ENCODE results near the gene BRWD1. TPM values are rescaled to one million over a fixed set of nuclear protein-coding genes. Genes with fewer than 3 reads are reported as not detected.

The BRWD1 gene
- polyA plus RNA-seq, 3 donors = 12.1 to 16.8 (median 12.7) TPM

DNA sequence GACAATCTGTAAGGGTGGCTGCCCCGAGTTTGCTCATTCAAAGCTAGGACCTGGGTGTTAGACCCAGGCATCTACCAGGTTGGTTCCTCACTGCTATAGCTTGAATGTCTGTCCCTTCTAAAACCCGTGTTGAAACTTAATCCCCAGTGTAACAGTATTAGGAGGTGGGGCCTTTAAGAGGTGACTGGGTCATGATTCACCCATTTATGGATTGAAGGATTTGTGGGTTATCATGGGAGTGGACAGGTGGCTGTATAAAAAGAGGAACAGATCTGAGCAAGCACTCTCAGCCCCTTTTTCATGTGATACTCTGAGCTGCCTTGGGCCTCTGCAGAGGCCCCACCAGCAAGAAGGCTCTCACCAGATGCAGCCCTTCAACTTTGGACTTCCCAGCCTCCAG is 159.6 kb downstream of the BRWD1 start:
- Histone ChIP-seq H2AFZ (ENCODE audit: insufficient read depth, low read depth, low read length, poor library complexity, severe bottlenecking) (no peak overlapping the region), H3K27me3 (ENCODE audit: control insufficient read depth in 2 of 2, insufficient read depth in 2 of 2, low read length in 2 of 2) (no peaks in the 10 kb centered on the region), H3K4me2 (replicated peaks; ENCODE audit: extremely low read depth, low read length, poor library complexity, severe bottlenecking) (no peak overlapping the region), H3K9me3 (replicated peaks in 1 of 2; ENCODE audit: control insufficient read depth in 1 of 2, insufficient read depth in 1 of 2, low read length in 2 of 2) (no peaks in the 10 kb centered on the region), H3K36me3 (replicated peaks in 1 of 2; ENCODE audit: control insufficient read depth in 1 of 2, insufficient read depth in 2 of 2, low read length in 2 of 2) (no peaks in the 10 kb centered on the region), H3K27ac (ENCODE audit: low read depth in 1 of 2, low read length in 2 of 2) (no peak overlapping the region), H3K4me3 (replicated peaks in 1 of 3; ENCODE audit: low read depth in 2 of 3, low read length in 3 of 3) (no peak overlapping the region), H3K4me1 (ENCODE audit: control insufficient read depth in 1 of 2, insufficient read depth in 2 of 2, low read length in 2 of 2) (peaks cover under 1 to 2% of the 10 kb centered on the region in 2 donors), H4K20me1 (ENCODE audit: insufficient read depth, low read length) (no peaks in the 10 kb centered on the region), H3K9ac (ENCODE audit: insufficient read depth, low read length, poor library complexity, severe bottlenecking) (no peak overlapping the region), H3K79me2 (ENCODE audit: insufficient read depth, low read length) (no peaks in the 10 kb centered on the region)
- intact Hi-C loops (cut with micrococcal nuclease) = no loop called here
- peaks cover 5% of the 10 kb centered on the region for H3K4me1 Mint-ChIP-seq
- peaks cover 0 to 1% (median 0%) of the 10 kb centered on the region in 3 donors for H3K27me3 Mint-ChIP-seq (ENCODE audit: low read depth in 3 of 3)
- no peaks in the 10 kb centered on the region for H3K36me3 Mint-ChIP-seq
- DNase-seq = no peak
- no peak overlapping the region for H3K27ac Mint-ChIP-seq
- H3K4me3 Mint-ChIP-seq = no peak overlapping the region
- WGBS (ENCODE audit: insufficient coverage) = 100% methylated on average over 1 of the region's 2 CpGs
- TF ChIP-seq, protein P1, sequence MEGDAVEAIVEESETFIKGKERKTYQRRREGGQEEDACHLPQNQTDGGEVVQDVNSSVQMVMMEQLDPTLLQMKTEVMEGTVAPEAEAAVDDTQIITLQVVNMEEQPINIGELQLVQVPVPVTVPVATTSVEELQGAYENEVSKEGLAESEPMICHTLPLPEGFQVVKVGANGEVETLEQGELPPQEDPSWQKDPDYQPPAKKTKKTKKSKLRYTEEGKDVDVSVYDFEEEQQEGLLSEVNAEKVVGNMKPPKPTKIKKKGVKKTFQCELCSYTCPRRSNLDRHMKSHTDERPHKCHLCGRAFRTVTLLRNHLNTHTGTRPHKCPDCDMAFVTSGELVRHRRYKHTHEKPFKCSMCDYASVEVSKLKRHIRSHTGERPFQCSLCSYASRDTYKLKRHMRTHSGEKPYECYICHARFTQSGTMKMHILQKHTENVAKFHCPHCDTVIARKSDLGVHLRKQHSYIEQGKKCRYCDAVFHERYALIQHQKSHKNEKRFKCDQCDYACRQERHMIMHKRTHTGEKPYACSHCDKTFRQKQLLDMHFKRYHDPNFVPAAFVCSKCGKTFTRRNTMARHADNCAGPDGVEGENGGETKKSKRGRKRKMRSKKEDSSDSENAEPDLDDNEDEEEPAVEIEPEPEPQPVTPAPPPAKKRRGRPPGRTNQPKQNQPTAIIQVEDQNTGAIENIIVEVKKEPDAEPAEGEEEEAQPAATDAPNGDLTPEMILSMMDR (IDR thresholded peaks at IDR 0.05) = no peak
- peaks cover 2 to 15% (median 5%) of the 10 kb centered on the region in 7 donors for H3K9me3 Mint-ChIP-seq

DNA sequence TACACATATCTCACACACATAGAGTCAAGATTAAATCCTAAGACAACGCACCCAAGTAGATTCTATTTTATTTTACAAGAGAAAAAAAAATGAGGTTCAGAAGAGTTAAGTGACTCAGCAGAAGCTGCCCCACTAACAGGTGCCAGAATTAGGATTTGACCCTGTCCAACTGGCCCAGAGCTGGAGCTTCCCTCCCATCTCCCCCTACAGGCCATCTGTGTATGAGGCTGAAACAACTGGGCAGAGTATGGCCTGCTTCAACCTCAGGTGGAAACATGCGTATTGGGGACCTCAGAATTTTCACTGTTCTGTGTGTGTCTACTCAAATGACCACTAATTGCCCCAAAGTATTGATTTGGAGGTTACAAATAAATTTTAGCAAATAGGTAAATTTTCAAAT is 160.1 kb downstream of the BRWD1 start:
- Histone ChIP-seq H3K4me1 (ENCODE audit: control insufficient read depth in 1 of 2, insufficient read depth in 2 of 2, low read length in 2 of 2) (no peaks in the 10 kb centered on the region), H3K27ac (ENCODE audit: low read depth in 1 of 2, low read length in 2 of 2) (no peak overlapping the region), H3K4me3 (replicated peaks in 1 of 3; ENCODE audit: low read depth in 2 of 3, low read length in 3 of 3) (no peak overlapping the region), H3K4me2 (replicated peaks; ENCODE audit: extremely low read depth, low read length, poor library complexity, severe bottlenecking) (no peak overlapping the region), H3K27me3 (ENCODE audit: control insufficient read depth in 2 of 2, insufficient read depth in 2 of 2, low read length in 2 of 2) (no peaks in the 10 kb centered on the region), H2AFZ (ENCODE audit: insufficient read depth, low read depth, low read length, poor library complexity, severe bottlenecking) (no peak overlapping the region), H3K36me3 (replicated peaks in 1 of 2; ENCODE audit: control insufficient read depth in 1 of 2, insufficient read depth in 2 of 2, low read length in 2 of 2) (no peaks in the 10 kb centered on the region), H3K9me3 (replicated peaks in 1 of 2; ENCODE audit: control insufficient read depth in 1 of 2, insufficient read depth in 1 of 2, low read length in 2 of 2) (no peaks in the 10 kb centered on the region), H3K9ac (ENCODE audit: insufficient read depth, low read length, poor library complexity, severe bottlenecking) (no peak overlapping the region), H4K20me1 (ENCODE audit: insufficient read depth, low read length) (no peaks in the 10 kb centered on the region), H3K79me2 (ENCODE audit: insufficient read depth, low read length) (no peaks in the 10 kb centered on the region)
- Mint-ChIP-seq H3K9me3 (peaks cover 2 to 15% (median 5%) of the 10 kb centered on the region in 7 donors), H3K36me3 (no peaks in the 10 kb centered on the region), H3K27me3 (ENCODE audit: low read depth in 3 of 3) (peaks cover 0 to 1% (median 0%) of the 10 kb centered on the region in 3 donors), H3K27ac (peak overlapping the region in 1 of 7 donors; percentile 42), H3K4me3 (no peak overlapping the region), H3K4me1 (peaks cover under 1% of the 10 kb centered on the region)
- TF ChIP-seq, protein P1 (IDR thresholded peaks at IDR 0.05) = peak; percentile 48
- no CpG with 5 or more reads among the region's 2 CpGs for WGBS (ENCODE audit: insufficient coverage)
- intact Hi-C loops (cut with micrococcal nuclease) = no loop called here
- no peak for DNase-seq

Data from CD14-positive monocyte (primary cell).